Thyroid gland (tissue), 4 donors: ENCODE data around the gene WDR54.

Experiments
- CTCF ChIP-seq, 6 experiments: fragments of 200-600 bp in 3 of 6; fragments of 450-650 bp in 3 of 6; sonication (generic) in 3 of 6; IDR thresholded peaks; one replicate each; pipeline ENCODE4 v1.5.1; 2016 to 2019; ENCODE audit warnings: antibody characterized with exemption in 6 of 6, mild to moderate bottlenecking in 2 of 6, inconsistent platforms in 1 of 6, moderate library complexity in 1 of 6
- POLR2A ChIP-seq, 2 donors: fragments of 450-650 bp; IDR thresholded peaks; one replicate each; pipeline ENCODE4 v1.6.1; 2017; ENCODE audit warnings: antibody characterized with exemption in 2 of 2, mild to moderate bottlenecking in 2 of 2, moderate library complexity in 1 of 2

- no peak for TF ChIP-seq CTCF (IDR thresholded peaks at IDR 0.05)
- no peak for TF ChIP-seq POLR2A (IDR thresholded peaks at IDR 0.05)
These were observed 30.9 kb upstream of the WDR54 start for GRCh38 chr2:74390606-74391005.
